Breast epithelium (tissue), 3 donors: ENCODE data around the gene KCNIP4.

Source experiments
- CTCF ChIP-seq, 3 donors: fragments of 450-650 bp; IDR thresholded peaks; one replicate each; pipeline ENCODE4 v1.5.1; 2016 to 2017; ENCODE audit warnings: antibody characterized with exemption in 3 of 3, mild to moderate bottlenecking in 3 of 3, moderate library complexity in 3 of 3
- POLR2A ChIP-seq: fragments of 450-650 bp; IDR thresholded peaks from one replicate; pipeline ENCODE4 v1.6.1; 2016; ENCODE audit warnings: antibody characterized with exemption, mild to moderate bottlenecking, moderate library complexity

- TF ChIP-seq CTCF (IDR thresholded peaks at IDR 0.05) (no peak), POLR2A (no peak)
Measured at GRCh38 chr4:21552455-21552854, 396.1 kb downstream of the KCNIP4 start.
